Stimulated activated naive CD8-positive, alpha-beta T cell treated with anti-CD3 and anti-CD28 coated beads, Interleukin-15, Interleukin-2, amounts not matched to agents 100 U/mL and 50 U/mL, for 24 hours (primary cell): Measurements from ENCODE around the gene PIK3R4.

Experiments
- ATAC-seq: fragments of 150-1000 bp; cut with Tn5 transposase; one replicate; pipeline ENCODE4 v1.10.0; 2021
- DNase-seq: peaks from one replicate; pipeline ENCODE4 v3.0.0; 2021

The PIK3R4 gene

GRCh38 chr3:130741946-130742610 lies 4.6 kb downstream of the PIK3R4 start:
- DNase-seq (no peak), ATAC-seq (no peak)

- DNase-seq (no peak), ATAC-seq (no peak)
Measured at GRCh38 chr3:130739848-130740247, 6.8 kb downstream of the PIK3R4 start.

- DNase-seq, result no peak
- ATAC-seq, result no peak
Measured at GRCh38 chr3:130738241-130738640, 8.4 kb downstream of the PIK3R4 start.

GRCh38 chr3:130737622-130738021 lies 9.0 kb downstream of the PIK3R4 start:
- DNase-seq (no peak), ATAC-seq (no peak)

- DNase-seq, result no peak
Measured at GRCh38 chr3:130733236-130733875, 13.3 kb downstream of the PIK3R4 start.

GRCh38 chr3:130732501-130732900 lies 14.1 kb downstream of the PIK3R4 start:
- no peak for ATAC-seq

More at GRCh38 chr3:130733236-130733875, 13.3 kb downstream of the PIK3R4 start:
- ATAC-seq, result no peak

GRCh38 chr3:130731817-130732216 lies 14.8 kb downstream of the PIK3R4 start:
- no peak for DNase-seq
- no peak for ATAC-seq

More at GRCh38 chr3:130732501-130732900, 14.1 kb downstream of the PIK3R4 start:
- DNase-seq, result no peak

- ATAC-seq (no peak), DNase-seq (no peak)
Measured at GRCh38 chr3:130729154-130729553, 17.5 kb downstream of the PIK3R4 start.

GRCh38 chr3:130728037-130728436 lies 18.6 kb downstream of the PIK3R4 start:
- DNase-seq, result no peak
- ATAC-seq, result no peak

GRCh38 chr3:130725746-130726145 lies 20.9 kb downstream of the PIK3R4 start:
- DNase-seq, result no peak
- ATAC-seq, result no peak

- no peak for DNase-seq
- no peak for ATAC-seq
Measured at GRCh38 chr3:130715616-130716015, 31.0 kb downstream of the PIK3R4 start.

- DNase-seq (no peak), ATAC-seq (no peak)
Measured at GRCh38 chr3:130712718-130713423, 33.8 kb downstream of the PIK3R4 start.

GRCh38 chr3:130711565-130712324 lies 34.9 kb downstream of the PIK3R4 start:
- ATAC-seq, result no peak
- DNase-seq, result no peak

- no peak for DNase-seq
- ATAC-seq, result no peak
Measured at GRCh38 chr3:130709671-130710070, 37.0 kb downstream of the PIK3R4 start.

GRCh38 chr3:130707902-130708601 lies 38.6 kb downstream of the PIK3R4 start:
- DNase-seq (no peak), ATAC-seq (no peak)

- DNase-seq, result no peak
- ATAC-seq, result no peak
Measured at GRCh38 chr3:130705501-130705900, 41.1 kb downstream of the PIK3R4 start.

GRCh38 chr3:130702985-130703384 lies 43.6 kb downstream of the PIK3R4 start:
- ATAC-seq, result no peak
- DNase-seq, result no peak

- no peak for ATAC-seq
- DNase-seq, result no peak
Measured at GRCh38 chr3:130700541-130700940, 46.1 kb downstream of the PIK3R4 start.

GRCh38 chr3:130699765-130700164 lies 46.9 kb downstream of the PIK3R4 start:
- no peak for ATAC-seq
- DNase-seq, result no peak

- DNase-seq (no peak), ATAC-seq (no peak)
Measured at GRCh38 chr3:130693314-130693713, 53.3 kb downstream of the PIK3R4 start.

- no peak for ATAC-seq
- no peak for DNase-seq
Measured at GRCh38 chr3:130692455-130692854, 54.2 kb downstream of the PIK3R4 start.
